Gastroesophageal sphincter (tissue), 3 donors: Measurements from ENCODE around the gene DOCK6.

Source experiments
- CTCF ChIP-seq, 4 experiments: fragments of 200-600 bp in 2 of 4; fragments of 450-650 bp in 2 of 4; sonication (generic) in 1 of 4; IDR thresholded peaks; one replicate each; pipeline ENCODE4 v1.5.1; 2017 to 2019; ENCODE audit warnings: antibody characterized with exemption in 4 of 4, mild to moderate bottlenecking in 2 of 4, moderate library complexity in 2 of 4
- POLR2AphosphoS5 ChIP-seq: sonication (generic); formaldehyde crosslinking; IDR thresholded peaks from one replicate; pipeline ENCODE4 v1.6.1; 2017; ENCODE audit warnings: antibody characterized with exemption

DNA sequence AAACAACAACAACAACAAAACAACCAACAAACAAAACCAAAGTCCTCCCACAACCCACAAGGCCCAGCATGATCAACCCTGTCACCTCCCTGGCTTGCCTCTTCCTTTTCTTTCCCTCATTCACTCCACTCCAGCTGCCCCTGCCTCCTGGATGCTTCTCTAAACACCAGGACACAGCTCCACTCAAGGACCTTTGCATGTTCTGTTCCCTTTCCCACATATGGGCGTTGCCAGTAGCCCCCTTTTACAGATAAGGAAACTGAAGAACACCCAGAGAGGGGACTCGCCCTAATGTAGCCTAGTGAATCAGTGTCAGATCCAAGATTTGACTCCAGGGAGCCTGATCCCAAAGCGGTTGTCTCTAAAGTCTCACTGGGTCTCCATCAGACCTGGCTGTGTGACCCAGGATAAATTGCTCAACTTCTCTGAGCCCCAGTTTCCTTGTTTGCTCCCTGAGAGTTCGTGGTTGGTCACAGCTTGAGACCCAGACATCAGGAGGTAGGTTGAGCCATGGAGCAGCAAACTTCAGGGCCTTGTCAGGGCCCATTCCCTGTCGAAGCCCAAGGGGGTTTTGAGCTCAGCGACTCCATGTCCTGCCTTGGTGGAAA lies 3.0 kb upstream of the DOCK6 start:
- TF ChIP-seq POLR2AphosphoS5 = no peak
- no peak for TF ChIP-seq CTCF (IDR thresholded peaks at IDR 0.05)
